GM13977 (cell line): ENCODE measurements around the gene FARP1.

Experiments
- DNase-seq: peaks from one replicate; pipeline ENCODE4 v3.0.0; 2012; ENCODE audit warnings: low spot score
- CTCF ChIP-seq: IDR thresholded peaks from 2 replicates; pipeline ENCODE4 v1.5.1; 2012; ENCODE audit warnings: mild to moderate bottlenecking, control low read depth; ENCODE audit not compliant: insufficient read depth; ENCODE audit errors: extremely low read depth, missing control alignments
- in situ Hi-C: fragments of 300-500 bp; cut with MboI; formaldehyde crosslinking; loops from one replicate; pipeline ENCODE4 v1.12.0; 2022; ENCODE audit warnings: low sequenced_read_pairs, low pct_unique_long_range_greater_than_20kb, mixed read lengths, inconsistent platforms; ENCODE audit not compliant: unreplicated experiment

FARP1 gene, protein sequence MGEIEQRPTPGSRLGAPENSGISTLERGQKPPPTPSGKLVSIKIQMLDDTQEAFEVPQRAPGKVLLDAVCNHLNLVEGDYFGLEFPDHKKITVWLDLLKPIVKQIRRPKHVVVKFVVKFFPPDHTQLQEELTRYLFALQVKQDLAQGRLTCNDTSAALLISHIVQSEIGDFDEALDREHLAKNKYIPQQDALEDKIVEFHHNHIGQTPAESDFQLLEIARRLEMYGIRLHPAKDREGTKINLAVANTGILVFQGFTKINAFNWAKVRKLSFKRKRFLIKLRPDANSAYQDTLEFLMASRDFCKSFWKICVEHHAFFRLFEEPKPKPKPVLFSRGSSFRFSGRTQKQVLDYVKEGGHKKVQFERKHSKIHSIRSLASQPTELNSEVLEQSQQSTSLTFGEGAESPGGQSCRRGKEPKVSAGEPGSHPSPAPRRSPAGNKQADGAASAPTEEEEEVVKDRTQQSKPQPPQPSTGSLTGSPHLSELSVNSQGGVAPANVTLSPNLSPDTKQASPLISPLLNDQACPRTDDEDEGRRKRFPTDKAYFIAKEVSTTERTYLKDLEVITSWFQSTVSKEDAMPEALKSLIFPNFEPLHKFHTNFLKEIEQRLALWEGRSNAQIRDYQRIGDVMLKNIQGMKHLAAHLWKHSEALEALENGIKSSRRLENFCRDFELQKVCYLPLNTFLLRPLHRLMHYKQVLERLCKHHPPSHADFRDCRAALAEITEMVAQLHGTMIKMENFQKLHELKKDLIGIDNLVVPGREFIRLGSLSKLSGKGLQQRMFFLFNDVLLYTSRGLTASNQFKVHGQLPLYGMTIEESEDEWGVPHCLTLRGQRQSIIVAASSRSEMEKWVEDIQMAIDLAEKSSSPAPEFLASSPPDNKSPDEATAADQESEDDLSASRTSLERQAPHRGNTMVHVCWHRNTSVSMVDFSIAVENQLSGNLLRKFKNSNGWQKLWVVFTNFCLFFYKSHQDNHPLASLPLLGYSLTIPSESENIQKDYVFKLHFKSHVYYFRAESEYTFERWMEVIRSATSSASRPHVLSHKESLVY

GRCh38 chr13:98142380-98143156, at the start of gene FARP1:
Gene FARP1, plus strand, starts transcription at chr13:98143094. Its CDS starts 70,149 bp downstream, at chr13:98213243.
- peak; percentile 73 for DNase-seq
- in situ Hi-C loops: no loop called here
- TF ChIP-seq CTCF: peak; percentile 25

GRCh38 chr13:98094678-98095266, 48.1 kb upstream of the FARP1 start:
- in situ Hi-C loops: no loop called here
- no peak for DNase-seq
- no peak for TF ChIP-seq CTCF

GRCh38 chr13:98096059-98096458, 46.8 kb upstream of the FARP1 start:
- in situ Hi-C loops: no loop called here
- TF ChIP-seq CTCF: no peak
- no peak for DNase-seq

- TF ChIP-seq CTCF: no peak
- DNase-seq: no peak
- in situ Hi-C loops: no loop called here
These were observed 45.1 kb upstream of the FARP1 start for GRCh38 chr13:98097749-98098148.

DNA sequence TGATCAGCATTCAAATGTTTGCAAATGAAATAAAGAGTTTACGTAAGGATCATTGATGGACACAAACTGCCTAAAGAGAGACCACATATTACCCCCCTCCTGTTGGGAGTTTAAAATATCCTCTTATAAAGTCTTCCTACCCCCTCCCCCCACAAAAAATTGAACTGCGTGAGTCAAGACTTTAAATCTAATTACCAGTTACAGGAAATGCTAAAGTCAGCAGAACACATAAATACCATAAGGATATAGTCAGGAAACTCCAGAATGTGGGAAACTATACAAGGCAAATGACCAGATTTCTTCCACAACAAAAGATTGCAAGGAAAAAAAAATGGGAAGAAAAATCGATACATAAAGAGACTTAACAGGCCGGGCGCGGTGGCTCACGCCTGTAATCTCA, 44.4 kb upstream of the FARP1 start:
- no peak for TF ChIP-seq CTCF
- in situ Hi-C loops: no loop called here
- DNase-seq: no peak
